NCI-H526 treated with DMSO at 0.1 percent for 48 hours (cell line): ENCODE results near the gene MSLN.

Experiments used
- DNase-seq: peaks from one replicate; lab custom pipeline; 2025; lab: John Stamatoyannopoulos, UW

Gene MSLN

DNA sequence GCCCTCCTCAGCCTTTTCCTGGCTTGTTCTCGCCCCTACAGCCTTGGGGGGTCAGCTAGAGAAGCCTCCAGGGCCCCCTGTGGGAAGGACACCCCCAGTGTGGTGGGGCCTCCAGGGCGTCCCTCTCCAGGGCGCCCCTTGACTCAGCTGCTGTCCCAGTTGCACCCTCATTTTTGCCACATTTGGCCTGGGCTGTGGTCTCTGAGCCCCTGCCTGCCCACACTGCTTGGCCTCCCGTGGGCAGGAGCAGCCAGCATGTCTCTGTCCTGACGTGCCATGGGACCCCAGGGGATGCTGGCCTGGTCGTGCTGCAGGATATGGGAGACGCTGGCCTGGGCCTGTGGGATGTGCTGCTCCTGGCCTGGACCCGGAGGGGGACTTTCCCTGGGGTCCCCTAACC, 32.9 kb downstream of the MSLN start:
- DNase-seq = no peak

DNA sequence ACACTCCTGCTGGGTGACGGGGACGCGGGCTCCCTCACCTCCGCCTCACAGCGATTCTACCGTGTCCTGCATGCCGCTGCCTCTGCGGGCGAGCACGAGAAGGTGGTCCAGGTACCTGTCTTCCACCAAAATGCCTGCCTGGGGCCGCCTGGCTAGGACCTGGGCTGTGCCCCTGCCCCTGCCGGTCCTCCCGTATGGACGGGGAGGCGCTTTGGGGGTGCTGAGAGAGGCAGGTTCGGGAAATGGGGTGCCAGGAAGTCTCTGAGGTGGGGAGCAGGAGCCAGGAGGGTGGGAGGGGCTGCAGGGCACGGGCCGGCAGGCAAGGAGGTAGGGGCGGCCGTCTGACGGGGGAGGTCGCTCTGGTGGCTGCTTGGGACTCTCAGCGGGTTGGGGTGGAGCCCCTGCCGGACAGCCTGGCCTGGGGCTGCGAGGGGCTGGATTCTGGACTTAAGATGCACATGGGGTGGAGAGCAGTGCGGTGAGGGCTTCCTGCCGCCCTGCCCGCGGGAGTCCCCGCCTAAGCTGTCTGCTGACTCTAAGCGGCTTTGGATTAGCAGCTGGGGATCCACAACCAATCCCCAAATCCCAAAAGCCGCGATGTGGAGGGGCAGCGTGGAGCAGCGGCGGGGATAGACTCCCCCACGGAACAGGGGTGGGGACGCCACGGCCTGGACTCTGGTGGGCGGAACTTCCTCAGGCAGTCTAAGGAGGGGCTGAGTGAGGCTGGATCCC, 33.7 kb downstream of the MSLN start:
- DNase-seq = no peak

DNA sequence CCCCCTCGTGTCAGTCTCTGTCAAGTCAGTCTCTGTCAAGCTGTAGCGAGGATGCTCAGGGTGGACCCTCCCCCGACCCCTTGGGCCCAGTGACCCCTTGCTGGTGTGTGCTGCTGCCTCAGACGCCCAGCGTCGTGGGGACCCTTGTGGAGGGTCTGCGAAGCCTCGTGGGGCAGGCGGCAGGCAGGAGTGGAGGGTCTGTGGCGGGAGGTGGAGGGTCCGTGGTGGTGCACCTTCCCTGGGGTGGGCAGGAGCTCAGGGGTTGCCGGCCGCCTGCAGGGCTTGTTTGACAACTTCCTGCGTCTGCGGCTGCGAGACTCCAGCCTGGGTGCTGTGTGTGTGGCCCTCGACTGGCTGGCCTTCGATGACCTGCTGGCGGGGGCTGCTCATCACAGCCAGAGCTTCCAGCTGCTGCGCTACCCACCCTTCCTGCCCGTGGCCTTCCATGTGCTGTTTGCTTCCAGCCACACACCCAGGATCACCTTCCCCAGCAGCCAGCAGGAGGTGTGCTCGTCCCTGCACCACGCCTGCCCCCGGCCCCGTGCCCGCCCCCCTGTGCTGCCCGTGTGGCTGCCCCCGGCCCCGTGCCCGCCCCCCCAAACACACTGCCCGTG, 34.4 kb downstream of the MSLN start:
- DNase-seq = no peak

DNA sequence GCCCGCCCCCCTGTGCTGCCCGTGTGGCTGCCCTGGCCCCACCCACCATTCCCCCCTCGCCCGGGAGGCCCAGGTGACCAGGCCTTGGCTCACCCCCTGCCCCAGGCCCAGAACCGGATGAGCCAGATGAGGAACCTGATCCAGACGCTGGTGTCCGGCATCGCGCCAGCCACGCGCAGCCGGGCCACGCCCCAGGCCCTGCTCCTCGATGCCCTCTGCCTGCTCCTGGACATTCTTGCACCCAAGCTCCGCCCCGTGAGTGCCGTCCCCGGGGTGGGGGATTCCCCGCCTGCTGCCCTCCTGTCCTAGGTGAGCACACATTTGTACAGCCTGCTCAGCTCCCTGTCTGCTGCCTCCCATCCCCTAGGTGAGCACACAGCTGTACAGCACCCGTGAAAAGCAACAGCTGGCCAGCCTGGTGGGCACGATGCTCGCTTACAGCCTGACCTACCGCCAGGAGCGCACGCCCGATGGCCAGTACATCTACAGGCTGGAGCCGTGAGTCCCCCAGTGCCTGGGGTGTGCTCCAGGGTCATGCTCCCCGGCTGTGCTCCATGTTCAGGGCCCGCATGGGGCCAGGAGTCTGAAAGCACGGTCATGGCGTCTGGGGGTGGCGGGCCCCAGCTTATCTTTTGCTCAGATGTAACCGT, 35.2 kb downstream of the MSLN start:
- DNase-seq = no peak

DNA sequence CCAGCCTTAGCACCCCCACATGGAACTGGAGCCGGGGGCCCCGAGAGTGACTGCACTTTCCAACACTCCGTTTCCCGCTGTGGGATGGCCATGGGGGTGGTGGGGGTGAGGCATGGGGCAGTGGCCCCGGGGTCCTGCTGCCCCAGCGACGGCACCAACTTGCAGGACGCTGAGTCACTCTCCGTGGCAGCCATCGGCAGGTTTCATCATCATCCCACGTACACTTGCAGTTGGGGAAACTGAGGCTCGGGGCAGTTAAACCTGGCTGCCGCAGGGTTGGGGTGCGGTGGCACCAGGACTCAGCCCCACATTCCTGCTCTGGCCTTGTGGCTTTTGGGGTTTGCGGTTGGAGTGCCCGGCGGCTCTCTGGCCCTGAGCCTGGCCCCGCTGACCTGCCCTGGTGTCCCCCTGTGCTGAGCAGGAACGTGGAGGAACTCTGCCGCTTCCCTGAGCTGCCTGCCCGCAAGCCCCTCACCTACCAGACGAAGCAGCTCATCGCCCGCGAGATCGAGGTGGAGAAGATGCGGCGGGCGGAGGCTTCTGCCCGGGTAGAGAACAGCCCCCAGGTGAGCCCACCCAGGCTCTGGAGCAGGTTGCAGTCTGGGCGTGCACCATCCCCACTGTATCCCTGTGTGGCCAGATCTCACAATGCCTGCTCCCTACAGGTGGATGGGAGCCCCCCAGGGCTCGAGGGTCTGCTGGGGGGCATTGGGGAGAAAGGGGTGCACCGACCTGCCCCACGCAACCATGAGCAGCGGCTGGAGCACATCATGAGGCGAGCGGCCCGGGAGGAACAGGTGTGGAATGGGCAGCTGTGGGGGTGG, 36.0 kb downstream of the MSLN start:
- DNase-seq = no peak

DNA sequence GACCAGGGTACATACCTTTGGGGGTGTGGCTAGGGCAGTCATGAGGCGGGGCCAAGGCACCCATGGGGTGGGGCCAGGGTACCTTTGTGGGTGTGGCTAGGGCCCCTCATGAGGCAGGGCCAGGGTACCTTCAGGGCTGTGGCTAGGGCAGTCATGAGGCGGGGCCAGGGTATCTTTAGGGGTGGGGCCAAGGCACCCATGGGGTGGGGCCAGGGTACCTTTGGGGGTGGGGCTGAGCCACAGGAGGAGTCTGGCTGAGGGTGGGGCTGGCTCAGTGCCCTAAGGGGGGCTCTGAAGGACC, 36.5 kb downstream of the MSLN start:
- DNase-seq = no peak

DNA sequence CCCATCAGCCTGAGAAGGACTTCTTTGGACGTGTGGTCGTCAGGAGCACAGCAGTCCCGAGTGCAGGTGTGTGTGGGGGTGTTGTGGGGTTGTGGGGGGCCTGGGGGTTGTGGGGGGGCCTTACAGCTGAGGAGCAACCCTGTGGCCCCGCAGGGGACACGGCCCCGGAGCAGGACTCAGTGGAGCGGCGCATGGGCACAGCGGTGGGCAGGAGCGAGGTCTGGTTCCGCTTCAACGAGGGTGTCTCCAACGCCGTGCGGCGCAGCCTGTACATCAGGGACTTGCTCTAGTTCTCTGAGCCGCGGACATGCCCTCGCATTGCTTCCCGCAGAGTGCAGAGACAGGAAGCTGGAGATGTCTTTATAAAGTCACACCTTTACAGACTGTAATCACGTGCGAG, 37.2 kb downstream of the MSLN start:
- no peak for DNase-seq

DNA sequence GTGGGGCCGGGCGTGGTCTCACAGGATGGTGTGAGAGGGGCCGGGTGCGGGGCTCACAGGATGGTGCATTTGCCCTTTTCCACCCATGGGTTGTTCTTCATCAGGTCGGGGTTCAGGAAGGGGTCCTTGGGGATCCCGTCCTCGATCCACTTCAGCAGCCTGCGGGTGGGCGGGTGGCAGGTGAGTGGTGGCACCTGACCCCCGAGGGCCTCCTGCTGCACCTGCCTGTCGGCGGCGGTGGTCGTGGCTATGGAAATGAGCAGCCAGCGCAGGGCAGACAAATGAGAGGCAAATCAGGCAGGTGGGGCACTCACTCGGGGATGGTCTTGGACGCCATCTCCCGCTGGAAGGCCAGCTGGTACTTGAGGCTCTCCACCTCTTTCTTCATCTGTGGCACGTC, 38.1 kb downstream of the MSLN start:
- DNase-seq = peak; percentile 49

DNA sequence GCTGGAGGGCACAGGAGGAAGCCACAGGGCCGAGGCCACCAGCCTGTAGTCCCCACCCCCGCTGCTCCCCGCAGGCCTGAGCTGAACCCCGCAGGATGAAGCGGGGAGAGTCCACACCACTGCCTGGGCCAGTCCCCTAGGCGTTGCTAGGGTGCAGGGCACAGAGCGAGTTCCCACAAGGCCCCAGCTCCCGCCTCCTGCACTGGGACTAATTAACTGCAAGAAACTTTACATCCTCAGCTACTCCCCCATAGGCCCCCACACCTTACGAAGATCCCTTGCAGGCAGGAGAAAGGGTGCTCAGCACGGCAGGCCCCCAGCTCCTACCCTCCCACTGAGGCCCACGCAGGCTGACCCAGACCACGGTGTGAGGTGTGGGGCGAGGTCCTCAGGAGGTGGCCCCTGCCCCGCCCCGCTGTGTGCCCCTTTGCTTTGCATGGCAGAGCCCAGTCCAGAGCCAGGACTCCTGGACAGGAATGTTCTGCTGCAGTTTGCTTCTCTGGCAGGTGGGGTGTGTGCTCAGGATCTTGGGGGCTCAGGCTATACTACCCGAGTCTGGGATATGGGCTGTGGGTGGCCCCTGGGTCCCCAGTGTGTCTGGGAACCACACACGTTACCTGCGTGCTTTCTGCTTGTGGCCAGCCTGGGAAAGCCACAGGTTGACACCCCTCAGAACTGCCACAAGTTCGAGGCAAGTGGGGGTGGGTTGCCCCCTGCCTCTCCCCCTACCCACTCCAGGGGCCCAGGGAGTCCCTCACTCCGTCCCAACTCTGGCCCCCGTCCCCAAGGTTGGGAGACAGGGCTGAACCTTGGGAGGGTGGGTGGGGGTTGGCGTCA, 38.8 kb downstream of the MSLN start:
- DNase-seq = peak; percentile 32

DNA sequence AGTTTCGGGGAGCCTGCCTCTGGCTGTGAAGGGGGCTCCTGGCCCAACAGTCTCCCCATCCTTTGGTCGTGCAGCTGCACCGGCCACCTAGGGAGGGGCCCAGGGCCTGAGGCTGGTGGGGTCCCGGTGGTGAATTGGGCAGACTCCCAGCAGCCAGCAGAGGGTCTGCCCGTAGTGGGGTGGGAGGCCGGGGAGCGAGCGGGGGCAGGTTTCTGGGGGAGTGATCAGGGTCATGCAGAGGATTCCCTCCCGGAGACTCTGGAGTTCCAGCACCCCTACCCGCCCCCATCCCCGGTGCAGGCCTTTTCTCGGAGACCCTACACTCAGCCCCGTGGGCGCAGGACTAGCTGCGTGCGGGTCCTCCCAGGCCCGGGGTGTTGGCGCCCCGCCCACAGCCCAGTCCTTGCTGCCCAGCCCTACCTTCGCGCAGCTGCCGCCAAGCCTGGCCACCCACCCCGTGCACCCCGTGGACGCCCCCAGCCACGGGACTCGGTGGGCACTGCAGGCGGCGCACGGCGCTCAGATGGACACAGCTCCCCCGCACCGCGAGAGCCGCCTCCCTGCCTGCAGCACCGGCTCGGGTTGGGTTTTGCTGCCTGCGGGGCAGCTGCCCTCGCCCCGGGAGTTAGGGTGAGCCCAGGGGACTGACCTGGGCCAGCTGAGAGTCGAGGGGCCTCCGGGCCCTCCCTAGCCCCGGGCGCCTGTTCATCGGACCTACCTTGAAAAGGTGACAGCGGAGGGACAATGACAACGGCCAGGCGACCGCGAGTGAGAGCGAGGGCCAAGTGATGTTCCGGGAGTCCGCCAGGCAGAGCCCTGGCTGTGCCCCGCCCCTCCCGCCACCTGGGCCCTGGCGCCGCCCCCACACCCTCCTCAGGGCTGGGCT, 39.7 kb downstream of the MSLN start, which contains the start of gene GNG13:
Gene GNG13 (minus strand): TSS at position 787 of the 886 bp plus-strand sequence. CDS start 1,657 bp downstream, outside the sequence.
- no peak for DNase-seq

DNA sequence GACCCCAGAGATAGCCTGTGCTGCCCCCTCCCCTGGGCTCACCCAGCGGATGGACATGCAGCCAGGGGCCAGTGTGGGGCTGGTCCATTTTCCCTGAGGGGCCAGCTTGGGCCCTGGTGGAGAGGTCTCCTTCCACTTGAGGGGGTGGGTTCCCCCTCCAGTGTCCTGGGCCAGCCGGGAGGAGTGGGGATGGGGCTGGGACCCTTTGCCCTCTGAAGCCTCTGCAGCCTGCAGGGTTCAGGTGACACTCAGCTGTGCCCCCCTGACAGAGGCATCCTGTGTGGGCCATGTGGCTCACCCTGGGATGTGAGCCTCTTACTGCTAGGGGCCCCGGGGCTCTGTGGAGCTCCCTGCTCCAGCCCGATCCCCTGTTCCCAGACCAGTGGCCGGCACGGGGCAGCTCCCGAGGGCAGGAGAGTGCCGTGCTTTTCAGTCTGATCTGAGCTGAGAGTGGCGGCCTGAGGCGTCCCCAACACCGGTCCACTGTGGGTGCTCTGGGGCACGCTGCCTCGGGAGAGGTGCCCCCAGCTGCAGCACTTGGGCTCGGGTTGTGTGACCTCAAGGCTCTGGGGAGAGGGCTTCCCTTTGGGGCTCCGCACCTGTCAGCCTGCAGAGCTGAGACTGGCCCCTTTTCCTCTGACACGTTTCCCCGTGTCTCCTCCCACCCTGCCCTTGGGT, 40.4 kb downstream of the MSLN start:
- DNase-seq = no peak

DNA sequence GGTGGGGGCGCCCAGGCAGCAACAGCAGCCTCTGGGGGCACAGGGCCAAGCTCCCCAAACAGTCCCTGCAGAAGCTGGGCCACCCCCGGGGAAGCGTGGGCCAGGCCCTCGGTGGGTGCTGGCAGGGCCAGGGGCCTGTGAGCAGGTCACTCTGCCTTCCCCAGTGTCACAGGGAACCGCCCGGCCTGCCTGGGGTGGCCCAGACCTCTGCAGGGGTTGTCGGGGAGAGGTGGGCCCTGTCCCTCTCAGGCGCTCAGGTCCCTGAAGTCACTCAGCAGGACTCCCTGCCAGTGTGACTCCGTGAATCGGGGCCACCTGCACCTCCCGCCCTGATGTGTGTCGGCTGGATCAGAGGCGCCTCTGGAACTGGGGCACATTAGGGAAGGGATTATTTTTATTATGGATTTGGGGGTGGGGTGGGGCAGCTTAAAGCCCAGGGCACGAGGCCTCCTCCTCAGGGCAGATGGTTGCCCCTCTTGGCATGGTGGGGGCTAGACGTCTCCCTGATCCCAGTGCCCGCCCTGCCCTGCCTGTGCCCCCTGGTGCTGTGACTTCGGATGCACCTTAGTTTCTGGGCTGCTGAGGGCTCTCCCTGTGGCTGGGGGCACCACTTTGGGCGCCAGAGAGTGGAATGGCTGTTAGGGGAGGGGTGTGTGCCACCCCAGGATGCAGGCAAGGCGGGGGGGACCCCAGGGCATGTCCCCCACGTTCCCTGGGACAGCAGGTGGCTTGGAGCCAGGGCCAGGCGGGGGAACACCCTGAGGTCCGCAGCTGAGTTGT, 41.2 kb downstream of the MSLN start:
- no peak for DNase-seq

DNA sequence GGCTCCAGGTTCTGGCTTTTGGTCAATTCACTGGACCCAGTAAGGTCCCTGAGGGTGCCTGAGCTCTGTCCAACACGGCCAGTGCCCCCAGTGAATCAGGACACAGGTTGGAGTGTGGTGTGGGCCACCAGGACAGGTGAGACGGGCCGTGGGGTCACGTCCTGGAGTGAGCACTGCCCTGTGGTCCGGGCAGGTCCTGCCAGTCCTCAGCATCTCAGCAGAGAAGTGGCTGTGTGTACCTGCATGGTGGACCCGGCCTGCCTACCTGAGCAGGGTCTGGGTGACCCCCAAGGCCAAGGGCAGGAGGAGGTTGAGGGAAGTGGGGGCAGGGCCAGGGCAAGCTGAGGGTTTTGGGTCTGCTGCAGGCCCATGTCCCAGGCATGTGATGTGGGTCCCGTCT, 41.9 kb downstream of the MSLN start:
- DNase-seq = no peak

DNA sequence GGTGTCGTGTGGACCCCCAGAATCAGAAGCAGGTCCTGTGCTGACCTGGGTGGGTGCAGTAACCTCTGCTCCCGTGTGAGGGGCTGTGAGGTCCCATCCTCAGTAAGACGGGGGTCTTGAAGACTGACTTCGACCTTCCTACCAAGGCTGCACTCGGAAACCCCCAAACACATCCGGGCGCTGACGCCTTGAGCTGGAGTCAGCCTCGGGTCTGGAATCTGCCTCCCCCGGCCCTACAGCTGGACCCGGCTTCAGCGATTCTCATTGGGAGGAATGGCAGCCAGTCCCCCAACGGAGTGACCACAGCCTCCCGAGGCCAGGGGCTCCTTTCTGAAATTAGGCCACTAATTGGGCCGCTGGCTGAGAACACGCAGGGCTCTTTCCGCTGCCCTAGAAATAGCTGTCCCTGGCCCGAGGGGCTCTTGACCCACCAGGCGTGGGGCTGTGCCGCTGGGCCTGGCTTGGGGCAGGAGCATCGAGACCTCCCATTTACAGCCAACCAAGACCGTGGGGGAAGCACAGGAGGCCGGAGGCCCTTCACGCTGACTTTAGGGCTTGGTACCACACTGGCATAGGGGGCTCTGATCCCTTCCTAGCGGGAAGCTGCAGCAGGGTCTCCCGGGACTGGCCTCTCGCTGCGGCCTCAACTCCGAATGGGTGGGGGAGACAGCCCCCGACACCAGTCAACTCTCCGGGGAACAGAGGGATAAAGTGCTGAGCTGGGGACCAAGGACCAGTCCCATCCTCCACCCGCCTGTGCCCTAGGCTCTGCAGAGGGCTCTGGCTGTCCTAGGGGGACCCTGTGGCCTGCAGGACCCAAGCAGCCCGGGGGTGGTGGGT, 42.6 kb downstream of the MSLN start:
- DNase-seq = no peak

DNA sequence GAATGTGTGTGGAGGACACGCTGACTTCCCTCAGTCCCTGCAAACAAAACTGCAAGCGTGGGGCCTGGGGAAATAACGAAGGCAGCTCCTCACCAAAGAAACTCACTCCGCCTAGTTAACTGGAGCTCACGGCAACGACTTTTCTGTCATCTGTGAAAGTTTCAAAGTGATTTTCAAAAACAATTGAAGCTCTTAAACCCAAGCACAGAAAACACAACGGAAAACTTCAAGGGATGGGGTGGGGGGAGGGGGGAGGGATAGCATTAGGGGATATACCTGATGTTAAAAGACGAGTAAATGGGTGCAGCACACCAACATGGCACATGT, 43.2 kb downstream of the MSLN start:
- DNase-seq = no peak

DNA sequence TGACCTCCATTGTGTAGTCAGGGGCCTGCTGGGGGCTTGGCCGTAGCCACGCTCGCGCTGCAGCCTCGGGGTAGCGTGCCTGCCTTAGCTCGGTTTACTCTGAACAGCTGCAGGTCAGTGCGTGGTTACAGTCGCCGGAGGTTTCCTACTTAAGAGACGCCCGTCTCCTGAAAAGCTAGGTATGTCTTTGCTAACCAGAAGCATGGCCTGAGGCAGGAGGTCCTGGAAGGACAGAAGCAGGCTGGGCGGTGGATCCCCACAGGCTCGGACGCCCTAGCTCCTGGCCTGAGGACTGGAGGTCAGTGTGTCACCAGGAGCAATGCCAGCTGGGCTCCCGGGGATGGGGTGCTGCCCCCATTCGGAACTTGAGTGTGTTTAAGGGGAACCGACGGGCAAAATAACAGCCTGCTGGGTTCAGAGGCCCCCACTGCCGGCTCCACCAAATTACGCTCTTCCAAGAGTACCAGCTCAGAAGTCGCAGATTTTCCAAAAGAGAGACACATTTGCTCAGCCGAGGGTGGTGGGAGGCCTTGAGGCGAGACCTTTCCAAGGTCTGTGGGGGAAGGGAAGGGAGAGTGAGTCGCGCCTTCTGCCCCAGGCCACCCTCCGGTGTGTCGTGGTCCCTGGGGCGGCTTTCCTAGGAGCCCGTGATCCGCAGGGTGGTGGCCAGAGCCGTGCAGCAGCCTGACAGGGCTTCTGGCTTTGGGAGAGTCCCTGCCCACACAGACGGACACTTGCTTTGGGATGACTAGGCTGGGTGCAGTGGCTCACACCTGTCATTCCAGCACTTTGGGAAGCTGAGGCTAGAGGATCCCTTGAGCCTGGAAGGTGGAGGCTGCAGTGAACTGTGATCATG, 43.9 kb downstream of the MSLN start:
- no peak for DNase-seq

DNA sequence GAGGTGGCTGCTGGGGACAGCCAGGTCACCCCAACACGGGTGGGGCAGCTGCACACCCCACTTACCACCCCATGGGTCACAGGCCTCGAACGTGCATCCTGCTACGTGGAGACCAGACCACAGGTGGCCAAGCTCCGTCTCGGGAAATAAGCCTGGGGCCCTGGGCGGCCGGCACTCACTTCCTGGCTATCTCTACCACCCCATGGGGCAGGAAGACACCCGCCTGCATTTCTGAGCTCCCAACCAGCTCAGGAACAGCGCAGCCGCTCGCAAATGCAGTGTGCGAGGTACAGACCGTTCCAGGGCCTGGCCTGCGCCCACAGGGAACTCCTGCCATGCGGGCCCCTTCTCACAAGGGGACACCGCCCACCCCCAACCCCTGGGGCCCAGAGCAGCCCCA, 44.9 kb downstream of the MSLN start:
- no peak for DNase-seq
